GM12878 (cell line): Measurements from ENCODE around the gene ARHGEF18. TPM values are rescaled to one million over a fixed set of nuclear protein-coding genes. Genes with fewer than 3 reads are reported as not detected.

Experiments used
- ATAC-seq: fragments of 200-7000 bp; cut with Tn5 transposase; 3 replicates; pipeline ENCODE4 v1.9.1; 2020; ENCODE audit warnings: mild to moderate bottlenecking, moderate library complexity
- BruUV-seq: library from RNA; stranded (reverse); fragments of 400-500 nt; replicated peaks from 2 replicates; lab custom pipeline; 2021; lab: Mats Ljungman, UMichigan
- CTCF ChIA-PET: fragments of 300-600 bp; sonication (Branson Sonifier 250); formaldehyde crosslinking; extraction: SDS; loops from one replicate; lab custom pipeline; 2021; ENCODE audit warnings: inconsistent platforms; lab: Yijun Ruan, JAX
- POLR2A ChIA-PET: fragments of 350-600 bp; formaldehyde crosslinking; extraction: SDS; loops from one replicate; lab custom pipeline; 2021; ENCODE audit warnings: inconsistent platforms; lab: Charles Lee
- RAD21 ChIA-PET: fragments of 300-600 bp; sonication (Branson Sonifier 250); formaldehyde crosslinking; loops from one replicate; lab custom pipeline; 2023; ENCODE audit warnings: antibody characterized with exemption; ENCODE audit not compliant: unreplicated experiment; lab: Charles Lee
- SMC1A ChIA-PET: fragments of 300-600 bp; sonication (Branson Sonifier 250); formaldehyde crosslinking; loops from one replicate; lab custom pipeline; 2023; ENCODE audit not compliant: unreplicated experiment, uncharacterized antibody; lab: Charles Lee
- DNase-seq: peaks from one replicate; pipeline ENCODE4 v3.0.0-alpha.2; 2011; ENCODE audit warnings: low read depth, low spot score
- FAIRE-seq: peaks from 3 replicates; lab custom pipeline; 2011; peaks lifted over from hg19 to GRCh38; lab: Jason Lieb, UNC
- H2AFZ ChIP-seq: 2 replicates; pipeline ENCODE4 v1.6.0; 2011; ENCODE audit warnings: low read depth, low read length, control low read depth; ENCODE audit not compliant: control insufficient read depth
- H3K27ac ChIP-seq: 2 replicates; pipeline ENCODE4 v1.5.1; 2011; ENCODE audit warnings: control low read depth; ENCODE audit not compliant: control insufficient read depth, insufficient read depth
- H3K27me3 ChIP-seq, 2 experiments: replicated peaks in 1 of 2; 2 replicates each; pipeline versions ENCODE4 v1.6.0 to v1.6.1; 2011; ENCODE audit warnings: low read length in 1 of 2; ENCODE audit not compliant: control insufficient read depth in 2 of 2, insufficient read depth in 2 of 2
- H3K36me3 ChIP-seq, 2 experiments: 2 replicates each; pipeline ENCODE4 v1.5.1; 2011; ENCODE audit warnings: low read length in 1 of 2; ENCODE audit not compliant: control insufficient read depth in 2 of 2, insufficient read depth in 2 of 2
- H3K4me1 ChIP-seq: 2 replicates; pipeline ENCODE4 v1.6.1; 2011; ENCODE audit warnings: mild to moderate bottlenecking, low read length, moderate library complexity, mixed read lengths; ENCODE audit not compliant: control insufficient read depth, insufficient read depth
- H3K4me2 ChIP-seq: 2 replicates; pipeline ENCODE4 v1.6.0; 2011; ENCODE audit warnings: control low read depth; ENCODE audit not compliant: control insufficient read depth, insufficient read depth
- H3K4me3 ChIP-seq: fragments of 200-600 bp; sonication (generic); 2 replicates; pipeline ENCODE4 v1.5.1; 2016
- H3K79me2 ChIP-seq: 2 replicates; pipeline ENCODE4 v1.6.0; 2011; ENCODE audit warnings: low read length; ENCODE audit not compliant: control insufficient read depth, insufficient read depth
- H3K9ac ChIP-seq: 2 replicates; pipeline ENCODE4 v1.8.0; 2011; ENCODE audit warnings: low read length, control low read depth, mixed read lengths; ENCODE audit not compliant: control insufficient read depth, insufficient read depth
- H3K9me3 ChIP-seq: replicated peaks from 3 replicates; pipeline ENCODE4 v1.5.1; 2011; ENCODE audit warnings: mild to moderate bottlenecking, low read length; ENCODE audit not compliant: control insufficient read depth, insufficient read depth
- H4K20me1 ChIP-seq: 2 replicates; pipeline ENCODE4 v1.6.0; 2011; ENCODE audit not compliant: control insufficient read depth, insufficient read depth
- BACH1 ChIP-seq: fragments of 450-650 bp; IDR thresholded peaks from 2 replicates; pipeline ENCODE4 v1.6.1; 2017; ENCODE audit warnings: mild to moderate bottlenecking, borderline replicate concordance
- CHD1 ChIP-seq: IDR thresholded peaks from 2 replicates; pipeline ENCODE4 v1.6.1; 2012; ENCODE audit warnings: low read depth, low read length, improper control_type of control experiment
- CHD2 ChIP-seq: IDR thresholded peaks from 2 replicates; pipeline ENCODE4 v1.6.1; 2011; ENCODE audit warnings: low read depth, low read length, improper control_type of control experiment, borderline replicate concordance
- HCFC1 ChIP-seq: fragments of 150-350 bp; IDR thresholded peaks from 2 replicates; pipeline ENCODE4 v1.6.1; 2014; ENCODE audit warnings: low read length
- MXI1 ChIP-seq: fragments of 150-350 bp; IDR thresholded peaks from 2 replicates; pipeline ENCODE4 v1.6.1; 2011; ENCODE audit warnings: low read depth, mild to moderate bottlenecking, inconsistent platforms, low read length, improper control_type of control experiment
- NFIC ChIP-seq: IDR thresholded peaks from 2 replicates; pipeline ENCODE4 v1.6.1; 2012; ENCODE audit warnings: low read depth, mild to moderate bottlenecking, inconsistent platforms, low read length, moderate library complexity
- NR2C2 ChIP-seq: IDR thresholded peaks from 2 replicates; pipeline ENCODE4 v1.6.1; 2011; ENCODE audit warnings: borderline replicate concordance, low read depth; ENCODE audit not compliant: control insufficient read depth, insufficient read length
- POLR2A ChIP-seq: IDR thresholded peaks from 2 replicates; pipeline ENCODE4 v1.6.1; 2011; ENCODE audit warnings: low read depth, mild to moderate bottlenecking, low read length
- POLR2AphosphoS2 ChIP-seq: IDR thresholded peaks from 2 replicates; pipeline ENCODE4 v1.6.1; 2011; ENCODE audit warnings: low read depth, mild to moderate bottlenecking, low read length, improper control_type of control experiment, moderate library complexity
- SPI1 ChIP-seq: IDR thresholded peaks from 2 replicates; pipeline ENCODE4 v1.6.1; 2011; ENCODE audit warnings: low read depth, mild to moderate bottlenecking, low read length, moderate library complexity, borderline replicate concordance; ENCODE audit not compliant: insufficient read depth
- WGBS: methylation state at CpG from one replicate; pipeline ENCODE4 v1.1.6; 2016; ENCODE audit warnings: low lambda C conversion rate; ENCODE audit not compliant: insufficient replicate concordance, insufficient coverage; ENCODE audit errors: missing lambda C conversion rate; 5-methylcytosine and 5-hydroxymethylcytosine counted together
- in situ Hi-C: fragments of 300-500 bp; cut with MboI; formaldehyde crosslinking; loops from 9 replicates; pipeline ENCODE4 v1.14.3; 2018; ENCODE audit warnings: mixed read lengths
- intact Hi-C: fragments of 100-400 bp; cut with micrococcal nuclease; formaldehyde crosslinking; loops from one replicate; pipeline ENCODE4 v1.14.2; 2022; ENCODE audit not compliant: unreplicated experiment
- polyA plus RNA-seq, 11 experiments: library from polyadenylated mRNA; depleted of rRNA in 4 of 11; unstranded in 6 of 11; stranded (reverse) in 5 of 11; fragments of >200 nt; fragmentation: Nextera tagmentation in 4 of 11; fragmentation: Illumina TruSeq in 1 of 11; extraction: Ambion mirVana in 4 of 11; extraction: Trizol in 1 of 11; gene quantifications; 1 replicate in 1 of 11; 2 replicates in 10 of 11; pipeline versions ENCODE4 v1.2.1 to v1.2.3, GENCODE V29; 2011 to 2016; ENCODE audit warnings: inconsistent platforms in 2 of 11, missing spikeins in 2 of 11, low read depth in 1 of 11
- total RNA-seq, 4 experiments: library from RNA; depleted of rRNA in 3 of 4; stranded (reverse); fragments of >200 nt in 3 of 4; fragmentation: Illumina TruSeq in 1 of 4; extraction: Trizol in 1 of 4; gene quantifications; 2 replicates each; pipeline versions ENCODE4 v1.2.1 to v1.2.3, GENCODE V29; 2013 to 2021
- TF ChIP-seq, protein P1 (sequence below): fragments of 450-650 bp; formaldehyde crosslinking; IDR thresholded peaks from 2 replicates; pipeline ENCODE4 v1.5.0; 2022; ENCODE audit warnings: mild to moderate bottlenecking, missing genetic modification characterization
- TF ChIP-seq, protein P2 (sequence below): fragments of 450-650 bp; IDR thresholded peaks from 2 replicates; pipeline ENCODE4 v1.6.1; 2017; ENCODE audit warnings: low read depth, mild to moderate bottlenecking, moderate library complexity

ARHGEF18 gene
- total and polyA plus RNA-seq, 10 of the 15 experiments (the other 5 are each of a cell fraction or from before 2014, with no cell fraction given) = 0.31 to 32.3 (median 13.4) TPM

DNA sequence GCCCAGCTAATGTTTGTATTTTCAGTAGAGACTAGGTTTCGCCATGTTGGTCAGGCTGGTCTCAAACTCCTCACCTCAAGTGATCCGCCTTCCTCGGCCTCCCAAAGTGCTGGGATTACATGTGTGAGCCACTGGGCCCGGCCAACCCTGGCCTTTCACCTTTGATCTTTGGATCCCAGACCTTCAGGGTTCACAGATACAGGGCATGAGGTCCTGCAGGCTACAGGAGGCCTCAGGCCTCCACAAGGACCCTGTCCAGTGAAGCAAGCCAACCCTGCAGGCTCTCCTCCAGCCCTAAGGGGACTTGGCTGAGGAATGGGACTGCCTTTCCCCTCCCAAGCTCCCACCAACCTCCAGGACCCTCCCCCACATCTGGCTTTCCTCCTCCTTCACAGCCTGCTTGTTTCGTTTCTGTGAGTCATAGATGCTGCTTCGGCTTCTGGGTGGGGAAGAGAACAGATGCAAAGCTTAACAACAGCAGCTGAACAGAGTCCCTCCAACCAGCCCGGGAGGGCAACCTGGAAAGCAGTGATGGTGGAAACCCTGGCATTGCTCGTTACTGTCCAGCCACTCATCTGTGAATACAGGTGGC lies 11.8 kb downstream of the ARHGEF18 start:
- in situ Hi-C loops (no loop called here), intact Hi-C loops (no loop called here)
- Histone ChIP-seq H3K4me1 (no peaks in the 10 kb centered on the region), H3K79me2 (no peaks in the 10 kb centered on the region), H4K20me1 (no peaks in the 10 kb centered on the region), H3K9ac (no peak overlapping the region), H3K27me3 (no peaks in the 10 kb centered on the region), H3K27ac (no peak overlapping the region), H3K36me3 (no peaks in the 10 kb centered on the region), H3K4me3 (no peak overlapping the region), H3K9me3 (no peaks in the 10 kb centered on the region; the same call in 2 of the 3 replicates), H2AFZ (no peak overlapping the region), H3K4me2 (no peak overlapping the region)
- ATAC-seq (no peak), DNase-seq (no peak), FAIRE-seq (no peak)
- ChIA-PET SMC1A (interaction anchor here (0.6 to 1.2 kb wide), 6 partner anchors 12 to 751 kb away, joined by 3 read pairs; partner anchors contain the start of gene ARHGEF18), RAD21 (interaction anchor here (0.7 to 1.3 kb wide), 3 partner anchors 15 to 27 kb away, joined by 3 to 6 read pairs (median 5); no protein-coding TSS in a partner anchor), POLR2A (interaction anchor here (0.7 kb wide), 1 partner anchor 27 kb away, joined by 3 read pairs; no protein-coding TSS in a partner anchor), CTCF (interaction anchor here (0.8 to 1.6 kb wide), 4 partner anchors 12 to 34 kb away, joined by 3 to 4 read pairs (median 3); partner anchors contain the start of gene ARHGEF18)
- TF ChIP-seq, protein P1, sequence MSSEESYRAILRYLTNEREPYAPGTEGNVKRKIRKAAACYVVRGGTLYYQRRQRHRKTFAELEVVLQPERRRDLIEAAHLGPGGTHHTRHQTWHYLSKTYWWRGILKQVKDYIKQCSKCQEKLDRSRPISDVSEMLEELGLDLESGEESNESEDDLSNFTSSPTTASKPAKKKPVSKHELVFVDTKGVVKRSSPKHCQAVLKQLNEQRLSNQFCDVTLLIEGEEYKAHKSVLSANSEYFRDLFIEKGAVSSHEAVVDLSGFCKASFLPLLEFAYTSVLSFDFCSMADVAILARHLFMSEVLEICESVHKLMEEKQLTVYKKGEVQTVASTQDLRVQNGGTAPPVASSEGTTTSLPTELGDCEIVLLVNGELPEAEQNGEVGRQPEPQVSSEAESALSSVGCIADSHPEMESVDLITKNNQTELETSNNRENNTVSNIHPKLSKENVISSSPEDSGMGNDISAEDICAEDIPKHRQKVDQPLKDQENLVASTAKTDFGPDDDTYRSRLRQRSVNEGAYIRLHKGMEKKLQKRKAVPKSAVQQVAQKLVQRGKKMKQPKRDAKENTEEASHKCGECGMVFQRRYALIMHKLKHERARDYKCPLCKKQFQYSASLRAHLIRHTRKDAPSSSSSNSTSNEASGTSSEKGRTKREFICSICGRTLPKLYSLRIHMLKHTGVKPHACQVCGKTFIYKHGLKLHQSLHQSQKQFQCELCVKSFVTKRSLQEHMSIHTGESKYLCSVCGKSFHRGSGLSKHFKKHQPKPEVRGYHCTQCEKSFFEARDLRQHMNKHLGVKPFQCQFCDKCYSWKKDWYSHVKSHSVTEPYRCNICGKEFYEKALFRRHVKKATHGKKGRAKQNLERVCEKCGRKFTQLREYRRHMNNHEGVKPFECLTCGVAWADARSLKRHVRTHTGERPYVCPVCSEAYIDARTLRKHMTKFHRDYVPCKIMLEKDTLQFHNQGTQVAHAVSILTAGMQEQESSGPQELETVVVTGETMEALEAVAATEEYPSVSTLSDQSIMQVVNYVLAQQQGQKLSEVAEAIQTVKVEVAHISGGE = no peak
- no peak for TF ChIP-seq HCFC1
- TF ChIP-seq CHD1 = no peak
- TF ChIP-seq, protein P2, sequence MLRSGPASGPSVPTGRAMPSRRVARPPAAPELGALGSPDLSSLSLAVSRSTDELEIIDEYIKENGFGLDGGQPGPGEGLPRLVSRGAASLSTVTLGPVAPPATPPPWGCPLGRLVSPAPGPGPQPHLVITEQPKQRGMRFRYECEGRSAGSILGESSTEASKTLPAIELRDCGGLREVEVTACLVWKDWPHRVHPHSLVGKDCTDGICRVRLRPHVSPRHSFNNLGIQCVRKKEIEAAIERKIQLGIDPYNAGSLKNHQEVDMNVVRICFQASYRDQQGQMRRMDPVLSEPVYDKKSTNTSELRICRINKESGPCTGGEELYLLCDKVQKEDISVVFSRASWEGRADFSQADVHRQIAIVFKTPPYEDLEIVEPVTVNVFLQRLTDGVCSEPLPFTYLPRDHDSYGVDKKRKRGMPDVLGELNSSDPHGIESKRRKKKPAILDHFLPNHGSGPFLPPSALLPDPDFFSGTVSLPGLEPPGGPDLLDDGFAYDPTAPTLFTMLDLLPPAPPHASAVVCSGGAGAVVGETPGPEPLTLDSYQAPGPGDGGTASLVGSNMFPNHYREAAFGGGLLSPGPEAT = no peak
- no peak for TF ChIP-seq MXI1
- no peak for TF ChIP-seq BACH1
- no peak for TF ChIP-seq SPI1
- TF ChIP-seq CHD2 = no peak
- no peak for TF ChIP-seq NR2C2
- no peak for TF ChIP-seq POLR2AphosphoS2
- no peak for TF ChIP-seq NFIC
- no peak for TF ChIP-seq POLR2A
- BruUV-seq = no TSS peak
- WGBS = 75% methylated on average over 8 of the region's 8 CpGs
